Sigmoid colon (tissue), 7 donors: ENCODE measurements around the gene ATOX1. TPM values are rescaled to one million over a fixed set of nuclear protein-coding genes. Genes with fewer than 3 reads are reported as not detected.

ENCODE experiments used
- DNase-seq: peaks from one replicate; pipeline ENCODE4 v3.0.0-alpha.2; 2019
- H3K27ac ChIP-seq, 4 donors: fragments of 200-600 bp; sonication (generic); one replicate each; pipeline ENCODE4 v1.5.1; 2016 to 2019; ENCODE audit warnings: mild to moderate bottlenecking in 1 of 4
- H3K27me3 ChIP-seq, 3 donors: fragments of 200-600 bp; sonication (generic); one replicate each; pipeline ENCODE4 v1.5.1; 2019; ENCODE audit warnings: mild to moderate bottlenecking in 1 of 3
- H3K36me3 ChIP-seq, 4 donors: fragments of 200-600 bp; sonication (generic); one replicate each; pipeline ENCODE4 v1.5.1; 2016 to 2019
- H3K4me1 ChIP-seq, 4 donors: fragments of 200-600 bp; sonication (generic); one replicate each; pipeline ENCODE4 v1.5.1; 2017 to 2019
- H3K4me3 ChIP-seq, 4 donors: fragments of 200-600 bp; sonication (generic); one replicate each; pipeline ENCODE4 v1.5.1; 2017 to 2019; ENCODE audit warnings: mild to moderate bottlenecking in 2 of 4, moderate library complexity in 1 of 4
- H3K9me3 ChIP-seq, 4 donors: fragments of 200-600 bp in 3 of 4; sonication (generic) in 3 of 4; one replicate each; pipeline versions ENCODE4 v1.5.1 to v1.6.1; 2013 to 2019
- EP300 ChIP-seq, 4 donors: sonication (generic); formaldehyde crosslinking; IDR thresholded peaks; one replicate each; pipeline ENCODE4 v1.6.1; 2017; ENCODE audit warnings: antibody characterized with exemption in 4 of 4
- POLR2A ChIP-seq, 2 donors: fragments of 450-650 bp; IDR thresholded peaks; one replicate each; pipeline ENCODE4 v1.6.1; 2016; ENCODE audit warnings: antibody characterized with exemption in 2 of 2, mild to moderate bottlenecking in 2 of 2, moderate library complexity in 2 of 2
- POLR2AphosphoS5 ChIP-seq, 4 donors: sonication (generic); formaldehyde crosslinking; IDR thresholded peaks; one replicate each; pipeline ENCODE4 v1.6.1; 2017; ENCODE audit warnings: antibody characterized with exemption in 4 of 4
- WGBS, 2 donors: extraction: QIAGEN DNeasy Blood & Tissue Kit; methylation state at CpG; one replicate each; pipeline ENCODE4 v1.1.7; 2013; 5-methylcytosine and 5-hydroxymethylcytosine counted together
- intact Hi-C: fragments of 100-400 bp; cut with DNase I; formaldehyde crosslinking; loops from one replicate; pipeline ENCODE4 v1.15.1; 2023
- polyA plus RNA-seq, 3 donors: library from polyadenylated mRNA; stranded (reverse); fragments of 200-250 nt; gene quantifications; one replicate each; pipeline ENCODE4 v1.2.3, GENCODE V29; 2013
- total RNA-seq, 4 donors: library from RNA; depleted of rRNA; stranded (reverse); fragments of >200 nt; gene quantifications; one replicate each; pipeline ENCODE4 v1.1.0, GENCODE V29; 2016
- TF ChIP-seq, protein P1 (sequence below), 4 experiments: fragments of 450-650 bp in 3 of 4; fragments of 200-600 bp in 1 of 4; IDR thresholded peaks; one replicate each; pipeline ENCODE4 v1.5.1; 2016 to 2019; ENCODE audit warnings: antibody characterized with exemption in 4 of 4, mild to moderate bottlenecking in 3 of 4, moderate library complexity in 2 of 4
- donor health status: healthy with polysubstance abuse.
- donor health status: Bipolar disorder and iron deficiency.
- donor health status: healthy.

The ATOX1 gene
- total and polyA plus RNA-seq, 7 donors: 62.0 to 205 (median 130) TPM

DNA sequence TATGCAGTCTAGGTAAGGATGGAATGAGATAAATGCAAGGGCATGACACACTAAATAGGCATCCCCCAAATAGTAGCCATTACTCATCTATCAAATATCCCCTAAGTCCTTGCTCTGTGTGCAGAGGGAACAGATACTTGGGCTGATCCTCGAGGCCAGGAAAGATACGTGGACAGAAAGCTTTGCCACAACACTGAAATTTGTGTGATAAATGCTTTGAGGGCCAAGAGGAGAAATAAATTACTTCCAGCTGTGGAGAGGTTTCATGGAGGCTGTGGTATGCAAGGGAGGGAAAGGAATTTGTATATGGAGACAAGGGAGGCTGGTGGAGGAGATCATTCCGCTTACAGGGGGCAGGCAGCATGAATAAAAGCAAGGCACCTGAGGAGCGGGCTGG lies 18.5 kb downstream of the ATOX1 start:
- peaks cover 0 to 12% (median 2%) of the 10 kb centered on the region in 4 donors for H3K36me3 ChIP-seq
- no peaks in the 10 kb centered on the region for H3K27me3 ChIP-seq
- WGBS, 2 donors: 72 to 85% methylated on average over 4 of the region's 4 CpGs
- peaks cover 0 to 30% (median 22%) of the 10 kb centered on the region in 4 donors for H3K4me1 ChIP-seq
- no peak for DNase-seq
- H3K9me3 ChIP-seq: no peaks in the 10 kb centered on the region
- H3K27ac ChIP-seq: peak overlapping the region; percentile 74 to 83 (median 79)
- TF ChIP-seq POLR2AphosphoS5 (IDR thresholded peaks at IDR 0.05): no peak
- no peak for TF ChIP-seq POLR2A (IDR thresholded peaks at IDR 0.05)
- TF ChIP-seq EP300 (IDR thresholded peaks at IDR 0.05): no peak
- TF ChIP-seq, protein P1, sequence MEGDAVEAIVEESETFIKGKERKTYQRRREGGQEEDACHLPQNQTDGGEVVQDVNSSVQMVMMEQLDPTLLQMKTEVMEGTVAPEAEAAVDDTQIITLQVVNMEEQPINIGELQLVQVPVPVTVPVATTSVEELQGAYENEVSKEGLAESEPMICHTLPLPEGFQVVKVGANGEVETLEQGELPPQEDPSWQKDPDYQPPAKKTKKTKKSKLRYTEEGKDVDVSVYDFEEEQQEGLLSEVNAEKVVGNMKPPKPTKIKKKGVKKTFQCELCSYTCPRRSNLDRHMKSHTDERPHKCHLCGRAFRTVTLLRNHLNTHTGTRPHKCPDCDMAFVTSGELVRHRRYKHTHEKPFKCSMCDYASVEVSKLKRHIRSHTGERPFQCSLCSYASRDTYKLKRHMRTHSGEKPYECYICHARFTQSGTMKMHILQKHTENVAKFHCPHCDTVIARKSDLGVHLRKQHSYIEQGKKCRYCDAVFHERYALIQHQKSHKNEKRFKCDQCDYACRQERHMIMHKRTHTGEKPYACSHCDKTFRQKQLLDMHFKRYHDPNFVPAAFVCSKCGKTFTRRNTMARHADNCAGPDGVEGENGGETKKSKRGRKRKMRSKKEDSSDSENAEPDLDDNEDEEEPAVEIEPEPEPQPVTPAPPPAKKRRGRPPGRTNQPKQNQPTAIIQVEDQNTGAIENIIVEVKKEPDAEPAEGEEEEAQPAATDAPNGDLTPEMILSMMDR (IDR thresholded peaks at IDR 0.05): no peak
- H3K4me3 ChIP-seq: peak overlapping the region in 1 of 4 donors; percentile 10
- intact Hi-C loops: loop anchor here (1.0 to 2.0 kb wide), 3 partner anchors 21 to 81 kb away; partner anchors contain the start of gene G3BP1

DNA sequence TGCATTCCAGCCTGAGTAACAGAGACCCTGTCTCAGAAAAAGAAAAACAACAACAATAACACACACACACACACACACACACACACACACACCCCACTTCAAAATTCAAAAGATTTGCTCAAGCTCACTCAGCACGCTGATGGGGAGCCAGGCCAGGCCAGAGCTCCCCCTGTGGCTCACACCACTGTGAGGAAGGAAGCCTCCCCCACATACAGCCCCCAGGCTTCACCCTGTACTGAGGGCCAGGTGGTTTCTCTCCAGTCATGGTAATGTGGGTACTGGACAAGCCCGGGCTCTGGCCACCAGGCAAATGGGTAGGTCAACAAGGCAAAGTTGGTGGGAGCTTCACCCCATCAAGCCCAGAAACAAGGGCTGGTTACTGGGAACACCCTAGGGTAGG lies 19.0 kb downstream of the ATOX1 start:
- H3K27me3 ChIP-seq: no peaks in the 10 kb centered on the region
- DNase-seq: no peak
- H3K4me1 ChIP-seq: peaks cover 0 to 28% (median 21%) of the 10 kb centered on the region in 4 donors
- peak overlapping the region; percentile 74 to 83 (median 79) for H3K27ac ChIP-seq
- TF ChIP-seq, protein P1 (IDR thresholded peaks at IDR 0.05): no peak
- TF ChIP-seq POLR2AphosphoS5 (IDR thresholded peaks at IDR 0.05) (no peak), EP300 (IDR thresholded peaks at IDR 0.05) (no peak), POLR2A (IDR thresholded peaks at IDR 0.05) (no peak)
- H3K9me3 ChIP-seq: no peaks in the 10 kb centered on the region
- 81 to 86% methylated on average over 2 of the region's 2 CpGs for WGBS, 2 donors
- intact Hi-C loops: no loop called here
- H3K36me3 ChIP-seq: peaks cover 0 to 9% (median under 1%) of the 10 kb centered on the region in 4 donors
- no peak overlapping the region for H3K4me3 ChIP-seq

DNA sequence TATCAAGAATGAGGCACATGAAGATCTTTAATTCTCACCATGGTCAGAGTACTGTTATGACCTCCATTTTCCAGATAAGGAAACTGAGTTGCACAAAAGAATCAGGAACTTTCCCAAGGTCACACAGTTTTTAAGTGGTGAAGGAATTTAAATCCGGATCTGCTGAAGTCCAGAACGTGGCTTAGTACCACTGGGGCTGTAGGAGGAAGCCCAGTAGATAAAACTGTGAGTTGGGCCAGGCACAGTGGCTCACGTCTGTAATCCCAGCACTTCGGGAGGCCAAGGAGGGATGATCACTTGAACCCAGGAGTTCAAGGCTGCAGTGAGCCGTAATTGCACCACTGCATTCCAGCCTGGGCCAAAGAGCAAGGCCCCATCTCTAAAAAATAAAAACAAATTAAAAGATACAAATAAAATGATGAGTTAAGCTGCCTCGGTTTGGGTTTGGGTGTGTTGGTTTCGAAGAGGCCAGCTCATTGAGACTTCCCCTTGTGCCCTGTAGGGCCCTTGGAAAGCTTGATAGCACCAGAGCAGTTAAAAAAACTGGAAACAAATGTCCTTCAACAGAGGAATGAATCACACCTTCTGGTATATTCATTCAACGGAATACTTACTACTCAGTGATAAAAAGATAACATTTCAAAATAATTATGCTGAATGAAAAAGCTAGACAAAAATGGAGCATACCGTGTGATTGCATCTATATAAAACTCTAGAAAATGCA lies 20.1 kb downstream of the ATOX1 start:
- peaks cover 0 to 28% (median 21%) of the 10 kb centered on the region in 4 donors for H3K4me1 ChIP-seq
- H3K4me3 ChIP-seq: no peak overlapping the region
- no peaks in the 10 kb centered on the region for H3K9me3 ChIP-seq
- WGBS, 2 donors: 72 to 85% methylated on average over 9 of the region's 9 CpGs
- H3K36me3 ChIP-seq: peaks cover 0 to 7% (median 0%) of the 10 kb centered on the region in 4 donors
- intact Hi-C loops: no loop called here
- no peak for DNase-seq
- H3K27me3 ChIP-seq: no peaks in the 10 kb centered on the region
- H3K27ac ChIP-seq: peak overlapping the region in 1 of 4 donors; percentile 17
- TF ChIP-seq, protein P1 (IDR thresholded peaks at IDR 0.05): no peak
- TF ChIP-seq POLR2AphosphoS5 (IDR thresholded peaks at IDR 0.05) (no peak), EP300 (IDR thresholded peaks at IDR 0.05) (no peak), POLR2A (IDR thresholded peaks at IDR 0.05) (no peak)

DNA sequence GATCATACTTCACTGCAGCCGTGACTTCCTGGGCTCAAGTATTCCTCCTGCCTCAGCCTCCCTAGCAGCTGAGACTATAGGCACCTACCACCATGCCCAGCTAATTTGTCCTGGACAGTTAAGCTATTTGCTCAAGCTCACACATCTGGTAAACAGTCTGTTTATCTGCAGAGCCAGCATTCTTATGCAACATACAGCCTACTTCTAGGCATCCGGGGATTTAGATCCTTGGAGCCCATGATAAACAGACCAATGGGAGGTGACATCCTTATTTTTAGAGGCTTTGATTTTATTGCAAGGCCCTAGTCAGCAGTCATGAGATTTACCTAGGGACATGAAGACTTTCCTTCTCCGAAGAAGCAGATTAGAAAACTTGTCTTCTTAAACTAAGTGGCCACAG lies 21.0 kb downstream of the ATOX1 start:
- H3K36me3 ChIP-seq: no peaks in the 10 kb centered on the region
- no peak for TF ChIP-seq POLR2AphosphoS5 (IDR thresholded peaks at IDR 0.05)
- no peak for TF ChIP-seq EP300 (IDR thresholded peaks at IDR 0.05)
- no peak for TF ChIP-seq POLR2A (IDR thresholded peaks at IDR 0.05)
- TF ChIP-seq, protein P1 (IDR thresholded peaks at IDR 0.05): no peak
- H3K4me1 ChIP-seq: peaks cover 0 to 28% (median 21%) of the 10 kb centered on the region in 4 donors
- H3K9me3 ChIP-seq: no peaks in the 10 kb centered on the region
- H3K4me3 ChIP-seq: no peak overlapping the region
- no peak for DNase-seq
- H3K27me3 ChIP-seq: no peaks in the 10 kb centered on the region
- 89 to 93% methylated on average over 3 of the region's 3 CpGs for WGBS, 2 donors
- H3K27ac ChIP-seq: no peak overlapping the region
- intact Hi-C loops: no loop called here
